ENCODE data around the gene KHDRBS2. TPM values are rescaled to one million over a fixed set of nuclear protein-coding genes. Genes with fewer than 3 reads are reported as not detected.

The KHDRBS2 gene
- polyA plus RNA-seq, 1 of the 3 experiments (the other 2 are of a cell fraction), result not detected

DNA sequence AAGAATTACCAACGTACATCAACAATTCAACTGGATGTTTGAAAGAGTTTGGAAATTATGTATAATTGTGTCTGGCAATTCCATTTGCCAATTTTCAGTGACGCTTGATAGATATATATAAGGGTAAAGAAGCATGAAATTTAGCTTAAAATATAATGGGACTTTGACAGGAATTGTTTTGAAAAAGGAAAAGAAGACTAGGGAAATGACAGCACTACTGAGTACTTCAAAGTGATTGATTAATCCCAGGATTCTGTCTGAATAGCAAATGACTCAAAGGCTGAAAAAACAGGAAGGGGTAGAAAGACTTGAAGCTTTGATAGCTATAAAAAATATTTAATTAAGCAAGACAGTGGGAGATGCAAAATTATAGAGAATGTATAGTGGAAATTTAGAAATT, 200.0 kb downstream of the KHDRBS2 start:
- Histone ChIP-seq H3K4me1 (ENCODE audit: control insufficient read depth in 1 of 2, insufficient read depth in 2 of 2, low read depth in 1 of 2, low read length in 1 of 2) (no peaks in the 10 kb centered on the region), H3K9me2 (no peaks in the 10 kb centered on the region), H3F3A (replicated peaks; ENCODE audit: insufficient read depth) (no peaks in the 10 kb centered on the region), H3K4me2 (no peak overlapping the region), H3K27ac (ENCODE audit: low read depth in 2 of 2, low read length in 1 of 2) (no peak overlapping the region), H3K36me3 (replicated peaks in 1 of 2; ENCODE audit: control insufficient read depth in 1 of 2, insufficient read depth in 2 of 2, low read length in 1 of 2) (no peaks in the 10 kb centered on the region), H3K9ac (no peak overlapping the region), H3K79me2 (ENCODE audit: insufficient read depth) (no peaks in the 10 kb centered on the region), H2AFZ (ENCODE audit: low read depth) (no peak overlapping the region), H3K27me3 (ENCODE audit: insufficient read depth) (no peaks in the 10 kb centered on the region), H4K20me1 (ENCODE audit: insufficient read depth) (no peaks in the 10 kb centered on the region), H3K9me3 (no peaks in the 10 kb centered on the region), H3K4me3 (ENCODE audit: low read depth in 2 of 2, low read length in 1 of 2) (no peak overlapping the region)
- 0% methylated on average over 2 of the region's 2 CpGs for WGBS (ENCODE audit: low lambda C conversion rate)
- TF ChIP-seq EP300 (IDR thresholded peaks at IDR 0.05; ENCODE audit: borderline replicate concordance in 1 of 2, low read depth in 1 of 2, low read length in 1 of 2) (no peak), EZH2phosphoT487 (IDR thresholded peaks at IDR 0.05; ENCODE audit: borderline replicate concordance, low read depth) (no peak), TCF12 (IDR thresholded peaks at IDR 0.05) (no peak), TAF1 (IDR thresholded peaks at IDR 0.05; ENCODE audit: borderline replicate concordance, low read depth, low read length) (no peak), CHD2 (IDR thresholded peaks at IDR 0.05; ENCODE audit: low read length, partially characterized antibody) (no peak), FOXM1 (IDR thresholded peaks at IDR 0.05; ENCODE audit: low read depth) (no peak), FOSL2 (IDR thresholded peaks at IDR 0.05; ENCODE audit: borderline replicate concordance, low read depth) (no peak), SMC3 (IDR thresholded peaks at IDR 0.05; ENCODE audit: low read depth, low read length) (no peak), RXRA (IDR thresholded peaks at IDR 0.05; ENCODE audit: borderline replicate concordance, low read depth) (no peak), TEAD4 (IDR thresholded peaks at IDR 0.05; ENCODE audit: borderline replicate concordance, insufficient read depth) (no peak), FOXJ3 (CRISPR knock-in tag; IDR thresholded peaks at IDR 0.05) (no peak), RFX5 (IDR thresholded peaks at IDR 0.05; ENCODE audit: low read length) (no peak), GATA2 (CRISPR knock-in tag; IDR thresholded peaks at IDR 0.05) (no peak), YY1 (IDR thresholded peaks at IDR 0.05; ENCODE audit: low read depth) (no peak)
- TF ChIP-seq, protein P1, sequence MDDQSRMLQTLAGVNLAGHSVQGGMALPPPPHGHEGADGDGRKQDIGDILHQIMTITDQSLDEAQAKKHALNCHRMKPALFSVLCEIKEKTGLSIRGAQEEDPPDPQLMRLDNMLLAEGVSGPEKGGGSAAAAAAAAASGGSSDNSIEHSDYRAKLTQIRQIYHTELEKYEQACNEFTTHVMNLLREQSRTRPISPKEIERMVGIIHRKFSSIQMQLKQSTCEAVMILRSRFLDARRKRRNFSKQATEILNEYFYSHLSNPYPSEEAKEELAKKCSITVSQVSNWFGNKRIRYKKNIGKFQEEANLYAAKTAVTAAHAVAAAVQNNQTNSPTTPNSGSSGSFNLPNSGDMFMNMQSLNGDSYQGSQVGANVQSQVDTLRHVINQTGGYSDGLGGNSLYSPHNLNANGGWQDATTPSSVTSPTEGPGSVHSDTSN (IDR thresholded peaks at IDR 0.05), result no peak
- TF ChIP-seq, protein P2, sequence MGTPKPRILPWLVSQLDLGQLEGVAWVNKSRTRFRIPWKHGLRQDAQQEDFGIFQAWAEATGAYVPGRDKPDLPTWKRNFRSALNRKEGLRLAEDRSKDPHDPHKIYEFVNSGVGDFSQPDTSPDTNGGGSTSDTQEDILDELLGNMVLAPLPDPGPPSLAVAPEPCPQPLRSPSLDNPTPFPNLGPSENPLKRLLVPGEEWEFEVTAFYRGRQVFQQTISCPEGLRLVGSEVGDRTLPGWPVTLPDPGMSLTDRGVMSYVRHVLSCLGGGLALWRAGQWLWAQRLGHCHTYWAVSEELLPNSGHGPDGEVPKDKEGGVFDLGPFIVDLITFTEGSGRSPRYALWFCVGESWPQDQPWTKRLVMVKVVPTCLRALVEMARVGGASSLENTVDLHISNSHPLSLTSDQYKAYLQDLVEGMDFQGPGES (IDR thresholded peaks at IDR 0.05; ENCODE audit: low read depth, low read length), result no peak
- TF ChIP-seq, protein P3, sequence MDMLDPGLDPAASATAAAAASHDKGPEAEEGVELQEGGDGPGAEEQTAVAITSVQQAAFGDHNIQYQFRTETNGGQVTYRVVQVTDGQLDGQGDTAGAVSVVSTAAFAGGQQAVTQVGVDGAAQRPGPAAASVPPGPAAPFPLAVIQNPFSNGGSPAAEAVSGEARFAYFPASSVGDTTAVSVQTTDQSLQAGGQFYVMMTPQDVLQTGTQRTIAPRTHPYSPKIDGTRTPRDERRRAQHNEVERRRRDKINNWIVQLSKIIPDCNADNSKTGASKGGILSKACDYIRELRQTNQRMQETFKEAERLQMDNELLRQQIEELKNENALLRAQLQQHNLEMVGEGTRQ (IDR thresholded peaks at IDR 0.05; ENCODE audit: borderline replicate concordance, low read depth, low read length), result no peak
- TF ChIP-seq, protein P4, sequence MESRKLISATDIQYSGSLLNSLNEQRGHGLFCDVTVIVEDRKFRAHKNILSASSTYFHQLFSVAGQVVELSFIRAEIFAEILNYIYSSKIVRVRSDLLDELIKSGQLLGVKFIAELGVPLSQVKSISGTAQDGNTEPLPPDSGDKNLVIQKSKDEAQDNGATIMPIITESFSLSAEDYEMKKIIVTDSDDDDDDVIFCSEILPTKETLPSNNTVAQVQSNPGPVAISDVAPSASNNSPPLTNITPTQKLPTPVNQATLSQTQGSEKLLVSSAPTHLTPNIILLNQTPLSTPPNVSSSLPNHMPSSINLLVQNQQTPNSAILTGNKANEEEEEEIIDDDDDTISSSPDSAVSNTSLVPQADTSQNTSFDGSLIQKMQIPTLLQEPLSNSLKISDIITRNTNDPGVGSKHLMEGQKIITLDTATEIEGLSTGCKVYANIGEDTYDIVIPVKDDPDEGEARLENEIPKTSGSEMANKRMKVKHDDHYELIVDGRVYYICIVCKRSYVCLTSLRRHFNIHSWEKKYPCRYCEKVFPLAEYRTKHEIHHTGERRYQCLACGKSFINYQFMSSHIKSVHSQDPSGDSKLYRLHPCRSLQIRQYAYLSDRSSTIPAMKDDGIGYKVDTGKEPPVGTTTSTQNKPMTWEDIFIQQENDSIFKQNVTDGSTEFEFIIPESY (IDR thresholded peaks at IDR 0.05; ENCODE audit: borderline replicate concordance, low read depth), result no peak
- TF ChIP-seq, protein P5, sequence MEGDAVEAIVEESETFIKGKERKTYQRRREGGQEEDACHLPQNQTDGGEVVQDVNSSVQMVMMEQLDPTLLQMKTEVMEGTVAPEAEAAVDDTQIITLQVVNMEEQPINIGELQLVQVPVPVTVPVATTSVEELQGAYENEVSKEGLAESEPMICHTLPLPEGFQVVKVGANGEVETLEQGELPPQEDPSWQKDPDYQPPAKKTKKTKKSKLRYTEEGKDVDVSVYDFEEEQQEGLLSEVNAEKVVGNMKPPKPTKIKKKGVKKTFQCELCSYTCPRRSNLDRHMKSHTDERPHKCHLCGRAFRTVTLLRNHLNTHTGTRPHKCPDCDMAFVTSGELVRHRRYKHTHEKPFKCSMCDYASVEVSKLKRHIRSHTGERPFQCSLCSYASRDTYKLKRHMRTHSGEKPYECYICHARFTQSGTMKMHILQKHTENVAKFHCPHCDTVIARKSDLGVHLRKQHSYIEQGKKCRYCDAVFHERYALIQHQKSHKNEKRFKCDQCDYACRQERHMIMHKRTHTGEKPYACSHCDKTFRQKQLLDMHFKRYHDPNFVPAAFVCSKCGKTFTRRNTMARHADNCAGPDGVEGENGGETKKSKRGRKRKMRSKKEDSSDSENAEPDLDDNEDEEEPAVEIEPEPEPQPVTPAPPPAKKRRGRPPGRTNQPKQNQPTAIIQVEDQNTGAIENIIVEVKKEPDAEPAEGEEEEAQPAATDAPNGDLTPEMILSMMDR (IDR thresholded peaks at IDR 0.05), result no peak
- ChIA-PET CTCF (no interaction called here), POLR2A (no interaction called here)
- no peak for DNase-seq

All from SK-N-SH (cell line).